Astrocyte (in vitro differentiated cells and primary cell): Measurements from ENCODE around the gene ADCY5.

ENCODE experiments used
- EZH2 ChIP-seq: IDR thresholded peaks from 2 replicates; pipeline ENCODE4 v1.6.1; 2012; ENCODE audit warnings: mild to moderate bottlenecking, low read length, inconsistent platforms; ENCODE audit not compliant: insufficient read depth
- TF ChIP-seq, protein P1 (sequence below): IDR thresholded peaks from 2 replicates; pipeline ENCODE4 v1.5.1; 2011; ENCODE audit warnings: low read depth, mild to moderate bottlenecking, inconsistent platforms, low read length, moderate library complexity; ENCODE audit not compliant: insufficient read depth

DNA sequence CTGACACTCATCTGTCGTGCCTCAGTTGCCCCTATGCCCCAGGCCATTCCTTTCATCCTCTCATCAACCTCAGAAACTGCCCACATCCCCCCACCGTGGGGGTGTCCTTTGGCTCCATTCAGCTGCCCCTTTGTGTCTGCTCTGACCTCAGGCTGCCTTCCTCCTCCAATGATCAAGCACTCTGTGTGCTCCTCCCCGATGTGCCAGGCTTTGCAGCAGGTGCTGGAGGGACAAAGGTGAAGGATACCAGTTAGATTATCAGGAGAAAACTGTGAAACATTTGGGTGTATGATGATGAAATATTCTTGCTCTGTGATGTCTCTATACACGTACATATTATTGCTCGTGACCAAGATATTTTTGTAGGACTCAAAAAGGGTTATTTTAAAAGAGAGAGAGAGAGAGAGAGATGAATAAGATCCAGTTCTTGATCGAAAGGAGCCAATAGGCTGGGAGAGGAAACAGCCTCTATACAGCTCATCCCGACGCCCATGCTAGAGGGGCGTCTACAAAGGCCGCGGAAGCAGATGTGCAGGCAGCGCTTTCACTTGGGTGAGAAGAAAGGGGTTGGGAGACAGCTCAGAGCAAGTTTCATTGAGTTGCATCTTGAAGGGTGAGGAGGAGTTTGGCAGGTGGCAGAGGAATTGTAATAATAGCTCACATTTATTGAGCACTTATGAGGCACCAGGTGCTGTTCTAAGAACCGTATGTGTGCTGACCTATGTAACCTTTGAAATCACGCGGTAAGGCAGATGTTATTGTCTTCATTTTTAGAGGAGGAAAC is 28.3 kb upstream of the ADCY5 start:
- no peak for TF ChIP-seq EZH2
- TF ChIP-seq, protein P1, sequence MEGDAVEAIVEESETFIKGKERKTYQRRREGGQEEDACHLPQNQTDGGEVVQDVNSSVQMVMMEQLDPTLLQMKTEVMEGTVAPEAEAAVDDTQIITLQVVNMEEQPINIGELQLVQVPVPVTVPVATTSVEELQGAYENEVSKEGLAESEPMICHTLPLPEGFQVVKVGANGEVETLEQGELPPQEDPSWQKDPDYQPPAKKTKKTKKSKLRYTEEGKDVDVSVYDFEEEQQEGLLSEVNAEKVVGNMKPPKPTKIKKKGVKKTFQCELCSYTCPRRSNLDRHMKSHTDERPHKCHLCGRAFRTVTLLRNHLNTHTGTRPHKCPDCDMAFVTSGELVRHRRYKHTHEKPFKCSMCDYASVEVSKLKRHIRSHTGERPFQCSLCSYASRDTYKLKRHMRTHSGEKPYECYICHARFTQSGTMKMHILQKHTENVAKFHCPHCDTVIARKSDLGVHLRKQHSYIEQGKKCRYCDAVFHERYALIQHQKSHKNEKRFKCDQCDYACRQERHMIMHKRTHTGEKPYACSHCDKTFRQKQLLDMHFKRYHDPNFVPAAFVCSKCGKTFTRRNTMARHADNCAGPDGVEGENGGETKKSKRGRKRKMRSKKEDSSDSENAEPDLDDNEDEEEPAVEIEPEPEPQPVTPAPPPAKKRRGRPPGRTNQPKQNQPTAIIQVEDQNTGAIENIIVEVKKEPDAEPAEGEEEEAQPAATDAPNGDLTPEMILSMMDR: no peak
